ENCODE data around the gene AXIN1. TPM values are rescaled to one million over a fixed set of nuclear protein-coding genes. Genes with fewer than 3 reads are reported as not detected.
"Not testable (repeated sequence)": the region's sequence is repeated elsewhere in the genome, so short reads cannot be mapped to it uniquely, and the experiment has no call there.

The AXIN1 gene
- total and polyA plus RNA-seq, 8 donors, result 11.7 to 69.2 (median 17.4) TPM

DNA sequence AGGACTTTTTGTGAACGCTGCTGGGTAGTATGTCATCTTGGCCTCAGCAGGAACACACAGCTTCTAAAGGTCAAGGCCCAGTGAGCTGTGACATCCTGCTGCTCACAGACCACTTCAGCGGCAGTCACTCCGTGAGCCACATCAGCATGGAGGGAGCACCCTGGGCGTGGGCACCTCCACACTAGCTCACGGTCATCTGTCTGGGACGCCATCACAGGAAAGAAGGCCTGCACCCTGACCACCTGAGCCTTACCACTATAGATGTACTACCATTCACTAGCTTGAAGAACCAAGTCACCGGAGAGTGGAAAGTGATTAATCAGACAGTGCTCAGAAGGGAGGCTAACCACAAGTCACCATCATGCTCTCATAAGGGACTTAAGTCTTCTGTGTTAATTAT is 3.3 kb downstream of the AXIN1 start:
- H3K36me3 ChIP-seq, result peaks cover 10 to 33% (median 26%) of the 10 kb centered on the region in 4 donors
- H3K9me3 ChIP-seq, result no peaks in the 10 kb centered on the region
- intact Hi-C loops (cut with DNase I; ENCODE audit: low total_unique reads), result no loop called here
- peaks cover 7 to 42% (median 26%) of the 10 kb centered on the region in 4 donors for H3K4me1 ChIP-seq
- no peak overlapping the region for H3K4me3 ChIP-seq
- H3K27ac ChIP-seq, result no peak overlapping the region
- no peak for TF ChIP-seq POLR2A (IDR thresholded peaks at IDR 0.05)
- no peak for TF ChIP-seq POLR2AphosphoS5 (IDR thresholded peaks at IDR 0.05)
- TF ChIP-seq EP300 (IDR thresholded peaks at IDR 0.05), result no peak
- TF ChIP-seq, protein P1, sequence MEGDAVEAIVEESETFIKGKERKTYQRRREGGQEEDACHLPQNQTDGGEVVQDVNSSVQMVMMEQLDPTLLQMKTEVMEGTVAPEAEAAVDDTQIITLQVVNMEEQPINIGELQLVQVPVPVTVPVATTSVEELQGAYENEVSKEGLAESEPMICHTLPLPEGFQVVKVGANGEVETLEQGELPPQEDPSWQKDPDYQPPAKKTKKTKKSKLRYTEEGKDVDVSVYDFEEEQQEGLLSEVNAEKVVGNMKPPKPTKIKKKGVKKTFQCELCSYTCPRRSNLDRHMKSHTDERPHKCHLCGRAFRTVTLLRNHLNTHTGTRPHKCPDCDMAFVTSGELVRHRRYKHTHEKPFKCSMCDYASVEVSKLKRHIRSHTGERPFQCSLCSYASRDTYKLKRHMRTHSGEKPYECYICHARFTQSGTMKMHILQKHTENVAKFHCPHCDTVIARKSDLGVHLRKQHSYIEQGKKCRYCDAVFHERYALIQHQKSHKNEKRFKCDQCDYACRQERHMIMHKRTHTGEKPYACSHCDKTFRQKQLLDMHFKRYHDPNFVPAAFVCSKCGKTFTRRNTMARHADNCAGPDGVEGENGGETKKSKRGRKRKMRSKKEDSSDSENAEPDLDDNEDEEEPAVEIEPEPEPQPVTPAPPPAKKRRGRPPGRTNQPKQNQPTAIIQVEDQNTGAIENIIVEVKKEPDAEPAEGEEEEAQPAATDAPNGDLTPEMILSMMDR (IDR thresholded peaks at IDR 0.05), result no peak
- H3K27me3 ChIP-seq, result no peaks in the 10 kb centered on the region
- WGBS, 5 donors, result 80 to 94% (median 86%) methylated on average over 7 of the region's 7 CpGs
- no peak for DNase-seq

DNA sequence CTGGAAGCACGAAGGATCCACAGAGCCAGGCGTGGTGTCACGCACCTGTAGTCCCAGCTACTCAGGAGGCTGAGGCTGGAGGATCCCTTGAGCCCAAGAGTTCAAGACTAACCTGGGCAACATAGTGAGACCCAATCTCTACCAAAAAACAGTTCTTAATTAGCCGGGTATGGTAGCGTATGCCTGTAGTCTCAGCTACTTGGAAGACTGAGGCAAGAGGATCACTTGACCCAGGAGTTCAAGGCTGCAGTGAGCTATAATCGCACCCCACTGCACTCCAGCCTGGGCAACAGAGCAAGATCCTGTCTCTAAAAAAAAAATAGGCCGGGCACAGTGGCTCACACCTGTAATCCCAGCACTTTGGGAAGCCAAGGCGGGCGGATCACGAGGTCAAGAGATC is 4.0 kb downstream of the AXIN1 start:
- intact Hi-C loops (cut with DNase I; ENCODE audit: low total_unique reads); DNase-seq; H3K9me3 ChIP-seq; H3K27ac ChIP-seq; H3K27me3 ChIP-seq; H3K4me3 ChIP-seq: not testable (repeated sequence)
- Histone ChIP-seq H3K36me3 (peaks cover 10 to 40% (median 29%) of the 10 kb centered on the region in 4 donors), H3K4me1 (peaks cover 7 to 39% (median 25%) of the 10 kb centered on the region in 4 donors)
- WGBS, 5 donors, result 94 to 99% (median 97%) methylated on average over 9 to 10 of the region's 10 CpGs

DNA sequence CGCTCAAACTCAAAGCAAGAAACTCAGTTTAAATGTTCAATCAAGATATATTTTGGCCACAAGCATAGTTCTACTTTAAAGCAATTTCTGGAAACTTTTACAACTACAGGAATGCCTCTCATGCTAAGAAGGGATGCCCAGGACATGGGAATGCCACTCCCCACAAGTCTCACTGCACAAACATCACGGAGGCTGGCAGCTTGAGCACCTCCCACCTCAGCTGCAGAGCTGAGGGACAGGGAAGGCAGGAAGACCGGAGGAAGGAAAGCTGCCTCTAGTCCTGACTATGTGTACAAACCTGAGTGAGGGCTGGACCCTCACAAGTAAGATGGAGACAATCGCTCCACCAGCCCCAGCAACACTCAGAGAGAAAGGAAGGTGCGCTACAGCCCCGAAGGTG is 5.3 kb downstream of the AXIN1 start:
- 83 to 90% (median 88%) methylated on average over 6 of the region's 6 CpGs for WGBS, 5 donors
- Histone ChIP-seq H3K9me3 (no peaks in the 10 kb centered on the region), H3K27me3 (no peaks in the 10 kb centered on the region), H3K36me3 (peaks cover 10 to 51% (median 38%) of the 10 kb centered on the region in 4 donors), H3K27ac (no peak overlapping the region), H3K4me3 (no peak overlapping the region), H3K4me1 (peaks cover 7 to 45% (median 21%) of the 10 kb centered on the region in 4 donors)
- DNase-seq, result no peak
- intact Hi-C loops (cut with DNase I; ENCODE audit: low total_unique reads), result no loop called here
- TF ChIP-seq, protein P1 (IDR thresholded peaks at IDR 0.05), result no peak
- no peak for TF ChIP-seq POLR2A (IDR thresholded peaks at IDR 0.05)
- TF ChIP-seq EP300 (IDR thresholded peaks at IDR 0.05), result no peak
- TF ChIP-seq POLR2AphosphoS5 (IDR thresholded peaks at IDR 0.05), result no peak

DNA sequence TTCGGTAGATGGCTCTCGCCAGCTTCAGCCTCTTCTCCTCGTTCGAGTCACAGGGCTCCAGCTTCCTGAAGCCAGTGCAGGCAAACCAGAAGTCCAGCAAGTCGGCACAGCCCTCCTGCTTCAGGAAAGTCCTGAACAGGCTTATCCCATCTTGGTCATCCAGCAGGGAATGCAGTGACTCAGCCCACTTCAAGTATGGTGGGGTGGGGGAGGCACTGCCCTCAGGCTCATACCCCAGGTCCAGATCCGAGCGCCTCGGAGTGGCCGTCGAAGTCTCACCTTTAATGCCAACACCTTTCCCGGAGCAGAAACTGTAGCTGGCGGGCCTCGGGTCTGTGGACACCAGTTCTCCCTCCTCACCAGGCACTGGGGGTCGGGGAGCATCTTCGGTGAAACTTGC is 5.9 kb downstream of the AXIN1 start:
- Histone ChIP-seq H3K27me3 (no peaks in the 10 kb centered on the region), H3K27ac (no peak overlapping the region), H3K9me3 (no peaks in the 10 kb centered on the region), H3K4me1 (peaks cover 5 to 44% (median 18%) of the 10 kb centered on the region in 4 donors), H3K4me3 (no peak overlapping the region), H3K36me3 (peaks cover 10 to 52% (median 39%) of the 10 kb centered on the region in 4 donors)
- WGBS, 5 donors, result 86 to 93% (median 89%) methylated on average over 15 of the region's 15 CpGs
- no peak for DNase-seq
- TF ChIP-seq, protein P1 (IDR thresholded peaks at IDR 0.05), result no peak
- TF ChIP-seq EP300 (IDR thresholded peaks at IDR 0.05) (no peak), POLR2A (IDR thresholded peaks at IDR 0.05) (no peak), POLR2AphosphoS5 (IDR thresholded peaks at IDR 0.05) (no peak)
- intact Hi-C loops (cut with DNase I; ENCODE audit: low total_unique reads), result no loop called here

DNA sequence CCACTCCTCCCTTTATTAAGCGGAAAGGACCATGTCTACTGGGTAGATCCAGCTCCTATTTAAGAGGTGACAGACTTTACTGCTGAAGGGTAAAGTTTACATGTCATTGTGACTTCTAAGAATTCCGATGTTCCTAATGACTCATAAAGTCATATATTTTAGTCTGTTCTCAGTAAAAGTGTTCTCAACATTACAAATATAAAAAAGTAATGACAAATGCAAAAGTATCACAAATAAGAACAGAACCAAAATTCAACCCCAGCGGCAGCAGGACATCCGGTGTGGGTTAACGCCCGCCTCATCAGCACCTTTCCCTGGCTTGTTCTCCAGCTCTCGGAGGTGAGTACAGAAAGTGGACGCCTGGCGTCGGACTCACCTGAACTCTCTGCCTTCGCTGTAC is 6.8 kb downstream of the AXIN1 start:
- peaks cover 10 to 54% (median 41%) of the 10 kb centered on the region in 4 donors for H3K36me3 ChIP-seq
- intact Hi-C loops (cut with DNase I; ENCODE audit: low total_unique reads), result no loop called here
- H3K27ac ChIP-seq, result no peak overlapping the region
- H3K4me3 ChIP-seq, result no peak overlapping the region
- WGBS, 5 donors, result 81 to 91% (median 88%) methylated on average over 11 of the region's 11 CpGs
- no peaks in the 10 kb centered on the region for H3K27me3 ChIP-seq
- no peak for TF ChIP-seq POLR2A (IDR thresholded peaks at IDR 0.05)
- TF ChIP-seq EP300 (IDR thresholded peaks at IDR 0.05), result no peak
- TF ChIP-seq, protein P1 (IDR thresholded peaks at IDR 0.05), result no peak
- TF ChIP-seq POLR2AphosphoS5 (IDR thresholded peaks at IDR 0.05), result no peak
- no peaks in the 10 kb centered on the region for H3K9me3 ChIP-seq
- DNase-seq, result no peak
- peaks cover 0 to 44% (median 12%) of the 10 kb centered on the region in 4 donors for H3K4me1 ChIP-seq
